ENCODE measurements around the gene ARHGEF25. TPM values are rescaled to one million over a fixed set of nuclear protein-coding genes. Genes with fewer than 3 reads are reported as not detected.
"Not testable (repeated sequence)": the region's sequence is repeated elsewhere in the genome, so short reads cannot be mapped to it uniquely, and the experiment has no call there.

ARHGEF25 gene
- total RNA-seq, 1 donor from 2014 or later: 2.3 TPM

GRCh38 chr12:57641699-57642442 is 30.6 kb downstream of the ARHGEF25 start:
- Histone ChIP-seq H3K36me3 (ENCODE audit: control insufficient read depth, insufficient read depth, low read length) (no peaks in the 10 kb centered on the region), H3K4me3 (ENCODE audit: low read depth, low read length) (no peak overlapping the region), H3K27me3 (ENCODE audit: control insufficient read depth, insufficient read depth, low read length) (peaks cover 12% of the 10 kb centered on the region)
- DNase-seq (ENCODE audit: low read depth): no peak
- no peak for TF ChIP-seq CTCF (IDR thresholded peaks at IDR 0.05; ENCODE audit: insufficient read depth, low read length, poor library complexity, severe bottlenecking)

- not testable (repeated sequence) for DNase-seq (ENCODE audit: low read depth); H3K4me3 ChIP-seq (ENCODE audit: low read depth, low read length); H3K36me3 ChIP-seq (ENCODE audit: control insufficient read depth, insufficient read depth, low read length); H3K27me3 ChIP-seq (ENCODE audit: control insufficient read depth, insufficient read depth, low read length)
Measured at GRCh38 chr12:57645990-57646658, 34.9 kb downstream of the ARHGEF25 start.

DNA sequence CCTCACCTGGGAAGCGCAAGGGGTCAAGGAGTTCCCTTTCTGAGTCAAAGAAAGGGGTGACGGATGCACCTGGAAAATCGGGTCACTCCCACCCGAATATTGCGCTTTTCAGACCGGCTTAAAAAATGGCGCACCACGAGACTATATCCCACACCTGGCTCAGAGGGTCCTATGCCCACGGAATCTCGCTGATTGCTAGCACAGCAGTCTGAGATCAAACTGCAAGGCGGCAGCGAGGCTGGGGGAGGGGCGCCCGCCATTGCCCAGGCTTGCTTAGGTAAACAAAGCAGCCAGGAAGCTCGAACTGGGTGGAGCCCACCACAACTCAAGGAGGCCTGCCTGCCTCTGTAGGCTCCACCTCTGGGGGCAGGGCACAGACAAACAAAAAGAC is 35.4 kb downstream of the ARHGEF25 start:
- DNase-seq (ENCODE audit: low read depth); H3K27me3 ChIP-seq (ENCODE audit: control insufficient read depth, insufficient read depth, low read length); H3K36me3 ChIP-seq (ENCODE audit: control insufficient read depth, insufficient read depth, low read length); H3K4me3 ChIP-seq (ENCODE audit: low read depth, low read length): not testable (repeated sequence)

GRCh38 chr12:57654042-57654441 is 42.8 kb downstream of the ARHGEF25 start:
- Histone ChIP-seq H3K27me3 (ENCODE audit: control insufficient read depth, insufficient read depth, low read length) (no peaks in the 10 kb centered on the region), H3K36me3 (ENCODE audit: control insufficient read depth, insufficient read depth, low read length) (no peaks in the 10 kb centered on the region), H3K4me3 (ENCODE audit: low read depth, low read length) (no peak overlapping the region)
- no peak for TF ChIP-seq CTCF (IDR thresholded peaks at IDR 0.05; ENCODE audit: insufficient read depth, low read length, poor library complexity, severe bottlenecking)
- DNase-seq (ENCODE audit: low read depth): no peak

DNA sequence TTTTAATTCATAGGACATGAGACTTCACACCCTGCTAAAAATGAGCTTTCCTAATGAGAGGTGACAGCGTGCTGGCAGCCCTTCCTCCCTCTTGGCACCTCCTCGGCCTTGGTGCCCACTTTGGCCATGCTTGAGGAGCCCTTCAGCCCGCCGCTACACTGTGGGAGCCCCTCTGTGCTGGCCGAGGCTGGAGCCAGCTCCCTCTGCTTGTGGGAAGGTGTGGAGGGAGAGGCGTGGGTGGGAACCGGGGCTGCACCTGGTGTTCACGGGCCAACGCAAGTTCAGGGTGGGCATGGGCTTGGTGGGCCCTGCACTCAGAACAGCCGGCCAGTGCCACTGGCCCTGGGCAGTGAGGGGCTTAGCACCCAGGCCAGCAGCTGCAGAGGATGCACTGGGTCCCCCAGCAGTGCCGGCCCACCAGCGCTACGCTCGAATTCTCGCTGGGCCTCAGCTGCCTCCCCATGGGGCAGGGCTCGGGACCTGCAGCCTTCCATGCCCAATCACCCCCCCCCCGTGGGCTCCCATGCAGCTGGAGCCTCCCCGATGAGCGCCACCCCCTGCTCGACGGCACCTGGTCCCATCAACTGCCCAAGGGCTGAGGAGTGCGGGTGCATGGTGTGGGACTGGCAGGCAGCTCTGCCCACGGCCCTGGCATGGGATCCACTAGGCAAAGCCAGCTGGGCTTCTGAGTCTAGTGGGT is 44.5 kb downstream of the ARHGEF25 start:
- DNase-seq (ENCODE audit: low read depth): no peak
- H3K36me3 ChIP-seq (ENCODE audit: control insufficient read depth, insufficient read depth, low read length): no peaks in the 10 kb centered on the region
- TF ChIP-seq CTCF (IDR thresholded peaks at IDR 0.05; ENCODE audit: insufficient read depth, low read length, poor library complexity, severe bottlenecking): no peak
- no peak overlapping the region for H3K4me3 ChIP-seq (ENCODE audit: low read depth, low read length)
- no peaks in the 10 kb centered on the region for H3K27me3 ChIP-seq (ENCODE audit: control insufficient read depth, insufficient read depth, low read length)

GRCh38 chr12:57656408-57656807 is 45.2 kb downstream of the ARHGEF25 start:
- not testable (repeated sequence) for H3K4me3 ChIP-seq (ENCODE audit: low read depth, low read length); H3K27me3 ChIP-seq (ENCODE audit: control insufficient read depth, insufficient read depth, low read length); DNase-seq (ENCODE audit: low read depth); H3K36me3 ChIP-seq (ENCODE audit: control insufficient read depth, insufficient read depth, low read length)

- TF ChIP-seq CTCF (IDR thresholded peaks at IDR 0.05; ENCODE audit: insufficient read depth, low read length, poor library complexity, severe bottlenecking): no peak
- DNase-seq (ENCODE audit: low read depth): no peak
Measured at GRCh38 chr12:57657744-57658143, 46.5 kb downstream of the ARHGEF25 start.

More at GRCh38 chr12:57657744-57658143, 46.5 kb downstream of the ARHGEF25 start:
- Histone ChIP-seq H3K4me3 (ENCODE audit: low read depth, low read length) (no peak overlapping the region), H3K36me3 (ENCODE audit: control insufficient read depth, insufficient read depth, low read length) (no peaks in the 10 kb centered on the region), H3K27me3 (ENCODE audit: control insufficient read depth, insufficient read depth, low read length) (no peaks in the 10 kb centered on the region)
